ENCODE measurements around the gene MLPH.

Gene MLPH

GRCh38 chr2:237519506-237520245 lies 32.6 kb downstream of the MLPH start:
- H3K27ac ChIP-seq (ENCODE audit: low read length) = no peak overlapping the region
- no peak overlapping the region for H3K4me3 ChIP-seq (ENCODE audit: low read length in 2 of 2)

GRCh38 chr2:237520290-237520689 lies 33.2 kb downstream of the MLPH start:
- Histone ChIP-seq H3K27ac (ENCODE audit: low read length) (no peak overlapping the region), H3K9ac (ENCODE audit: low read length in 2 of 2) (no peak overlapping the region), H3K4me3 (ENCODE audit: low read length in 2 of 2) (no peak overlapping the region), H3K4me1 (ENCODE audit: control insufficient read depth, insufficient read depth, low read length) (no peaks in the 10 kb centered on the region), H3K9me3 (ENCODE audit: control insufficient read depth in 2 of 2, low read length in 2 of 2) (no peaks in the 10 kb centered on the region), H3K27me3 (ENCODE audit: control insufficient read depth in 1 of 2, insufficient read depth in 2 of 2, low read length in 2 of 2) (no peaks in the 10 kb centered on the region), H3K36me3 (ENCODE audit: control insufficient read depth in 2 of 2, insufficient read depth in 2 of 2, low read length in 2 of 2) (no peaks in the 10 kb centered on the region)

More at GRCh38 chr2:237519506-237520245, 32.6 kb downstream of the MLPH start:
- H3K4me1 ChIP-seq (ENCODE audit: control insufficient read depth, insufficient read depth, low read length) = peaks cover 4% of the 10 kb centered on the region
- no peak overlapping the region for H3K9ac ChIP-seq (ENCODE audit: low read length in 2 of 2)
- H3K9me3 ChIP-seq (ENCODE audit: control insufficient read depth in 2 of 2, low read length in 2 of 2) = no peaks in the 10 kb centered on the region
- H3K27me3 ChIP-seq (ENCODE audit: control insufficient read depth in 1 of 2, insufficient read depth in 2 of 2, low read length in 2 of 2) = no peaks in the 10 kb centered on the region
- H3K36me3 ChIP-seq (ENCODE audit: control insufficient read depth in 2 of 2, insufficient read depth in 2 of 2, low read length in 2 of 2) = no peaks in the 10 kb centered on the region

- no peak overlapping the region for H3K4me3 ChIP-seq (ENCODE audit: low read length in 2 of 2)
- no peak overlapping the region for H3K27ac ChIP-seq (ENCODE audit: low read length)
- no peaks in the 10 kb centered on the region for H3K9me3 ChIP-seq (ENCODE audit: control insufficient read depth in 2 of 2, low read length in 2 of 2)
- H3K9ac ChIP-seq (ENCODE audit: low read length in 2 of 2) = no peak overlapping the region
- H3K36me3 ChIP-seq (ENCODE audit: control insufficient read depth in 2 of 2, insufficient read depth in 2 of 2, low read length in 2 of 2) = no peaks in the 10 kb centered on the region
- no peaks in the 10 kb centered on the region for H3K4me1 ChIP-seq (ENCODE audit: control insufficient read depth, insufficient read depth, low read length)
- no peaks in the 10 kb centered on the region for H3K27me3 ChIP-seq (ENCODE audit: control insufficient read depth in 1 of 2, insufficient read depth in 2 of 2, low read length in 2 of 2)
These were observed 37.6 kb downstream of the MLPH start for GRCh38 chr2:237524631-237525030.

DNA sequence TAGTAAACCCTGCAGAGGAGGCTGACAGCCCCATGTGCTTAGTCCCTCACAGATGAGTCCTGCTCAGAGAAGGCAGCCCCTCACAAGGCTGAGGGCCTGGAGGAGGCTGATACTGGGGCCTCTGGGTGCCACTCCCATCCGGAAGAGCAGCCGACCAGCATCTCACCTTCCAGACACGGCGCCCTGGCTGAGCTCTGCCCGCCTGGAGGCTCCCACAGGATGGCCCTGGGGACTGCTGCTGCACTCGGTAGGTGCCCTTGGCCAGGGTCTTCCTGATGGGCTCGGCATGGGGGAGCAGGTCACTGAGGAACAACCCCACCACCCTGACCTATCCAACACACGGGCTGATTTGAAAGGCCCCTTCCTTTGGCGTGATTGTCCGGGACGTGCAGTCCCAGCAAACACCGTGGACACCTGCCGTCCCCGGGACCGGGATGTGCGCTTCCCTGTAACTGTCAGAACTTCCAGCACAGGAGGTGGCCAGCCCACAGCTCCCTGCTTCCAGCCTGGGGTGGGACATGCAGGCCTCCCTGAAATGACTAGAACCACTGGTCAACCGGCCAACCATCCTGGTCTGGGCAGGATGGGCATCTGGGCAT lies 38.6 kb downstream of the MLPH start:
- Histone ChIP-seq H3K9me3 (ENCODE audit: control insufficient read depth in 2 of 2, low read length in 2 of 2) (no peaks in the 10 kb centered on the region), H3K4me3 (ENCODE audit: low read length in 2 of 2) (no peak overlapping the region), H3K27me3 (ENCODE audit: control insufficient read depth in 1 of 2, insufficient read depth in 2 of 2, low read length in 2 of 2) (no peaks in the 10 kb centered on the region), H3K9ac (ENCODE audit: low read length in 2 of 2) (no peak overlapping the region), H3K4me1 (ENCODE audit: control insufficient read depth, insufficient read depth, low read length) (no peaks in the 10 kb centered on the region), H3K27ac (ENCODE audit: low read length) (no peak overlapping the region), H3K36me3 (ENCODE audit: control insufficient read depth in 2 of 2, insufficient read depth in 2 of 2, low read length in 2 of 2) (no peaks in the 10 kb centered on the region)

DNA sequence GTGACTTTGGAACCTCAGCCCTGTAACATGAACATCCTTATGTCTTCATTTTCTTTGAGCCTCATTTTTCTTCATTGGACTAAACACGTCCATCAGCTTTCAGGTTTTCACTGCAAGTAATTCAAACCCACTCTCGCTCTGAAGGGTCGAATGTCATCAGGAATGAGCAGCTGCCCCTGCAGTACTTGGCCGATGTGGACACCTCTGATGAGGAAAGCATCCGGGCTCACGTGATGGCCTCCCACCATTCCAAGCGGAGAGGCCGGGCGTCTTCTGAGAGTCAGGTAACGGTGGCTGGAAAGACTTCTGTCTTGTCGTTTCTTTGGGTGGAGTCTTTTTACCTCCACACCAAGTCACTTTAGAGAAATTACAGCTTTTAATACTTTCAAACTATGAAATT lies 40.2 kb downstream of the MLPH start:
- no peak overlapping the region for H3K27ac ChIP-seq (ENCODE audit: low read length)
- H3K9ac ChIP-seq (ENCODE audit: low read length in 2 of 2) = no peak overlapping the region
- no peaks in the 10 kb centered on the region for H3K4me1 ChIP-seq (ENCODE audit: control insufficient read depth, insufficient read depth, low read length)
- H3K27me3 ChIP-seq (ENCODE audit: control insufficient read depth in 1 of 2, insufficient read depth in 2 of 2, low read length in 2 of 2) = no peaks in the 10 kb centered on the region
- H3K9me3 ChIP-seq (ENCODE audit: control insufficient read depth in 2 of 2, low read length in 2 of 2) = no peaks in the 10 kb centered on the region
- H3K4me3 ChIP-seq (ENCODE audit: low read length in 2 of 2) = no peak overlapping the region
- no peaks in the 10 kb centered on the region for H3K36me3 ChIP-seq (ENCODE audit: control insufficient read depth in 2 of 2, insufficient read depth in 2 of 2, low read length in 2 of 2)

DNA sequence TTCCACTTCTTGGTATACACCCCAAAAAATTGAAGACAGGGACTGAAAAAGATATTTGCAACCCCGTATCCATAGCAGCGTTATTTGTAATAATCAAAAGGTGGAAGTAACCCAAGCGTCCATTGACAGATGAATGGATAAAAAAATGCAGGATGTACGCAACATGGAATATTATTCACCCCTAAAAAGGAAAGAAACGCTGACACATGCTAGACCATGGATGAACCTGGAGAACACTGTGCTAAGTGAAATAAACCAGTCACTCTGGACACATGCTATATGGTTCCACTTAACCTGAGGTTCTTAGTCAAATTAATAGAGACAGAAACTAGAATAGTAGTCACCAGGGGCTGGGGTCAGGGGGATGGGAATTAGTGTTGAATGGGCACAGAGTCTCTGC lies 40.7 kb downstream of the MLPH start:
- no peaks in the 10 kb centered on the region for H3K36me3 ChIP-seq (ENCODE audit: control insufficient read depth in 2 of 2, insufficient read depth in 2 of 2, low read length in 2 of 2)
- no peaks in the 10 kb centered on the region for H3K27me3 ChIP-seq (ENCODE audit: control insufficient read depth in 1 of 2, insufficient read depth in 2 of 2, low read length in 2 of 2)
- no peak overlapping the region for H3K27ac ChIP-seq (ENCODE audit: low read length)
- no peaks in the 10 kb centered on the region for H3K4me1 ChIP-seq (ENCODE audit: control insufficient read depth, insufficient read depth, low read length)
- no peak overlapping the region for H3K4me3 ChIP-seq (ENCODE audit: low read length in 2 of 2)
- H3K9ac ChIP-seq (ENCODE audit: low read length in 2 of 2) = no peak overlapping the region
- H3K9me3 ChIP-seq (ENCODE audit: control insufficient read depth in 2 of 2, low read length in 2 of 2) = no peaks in the 10 kb centered on the region

DNA sequence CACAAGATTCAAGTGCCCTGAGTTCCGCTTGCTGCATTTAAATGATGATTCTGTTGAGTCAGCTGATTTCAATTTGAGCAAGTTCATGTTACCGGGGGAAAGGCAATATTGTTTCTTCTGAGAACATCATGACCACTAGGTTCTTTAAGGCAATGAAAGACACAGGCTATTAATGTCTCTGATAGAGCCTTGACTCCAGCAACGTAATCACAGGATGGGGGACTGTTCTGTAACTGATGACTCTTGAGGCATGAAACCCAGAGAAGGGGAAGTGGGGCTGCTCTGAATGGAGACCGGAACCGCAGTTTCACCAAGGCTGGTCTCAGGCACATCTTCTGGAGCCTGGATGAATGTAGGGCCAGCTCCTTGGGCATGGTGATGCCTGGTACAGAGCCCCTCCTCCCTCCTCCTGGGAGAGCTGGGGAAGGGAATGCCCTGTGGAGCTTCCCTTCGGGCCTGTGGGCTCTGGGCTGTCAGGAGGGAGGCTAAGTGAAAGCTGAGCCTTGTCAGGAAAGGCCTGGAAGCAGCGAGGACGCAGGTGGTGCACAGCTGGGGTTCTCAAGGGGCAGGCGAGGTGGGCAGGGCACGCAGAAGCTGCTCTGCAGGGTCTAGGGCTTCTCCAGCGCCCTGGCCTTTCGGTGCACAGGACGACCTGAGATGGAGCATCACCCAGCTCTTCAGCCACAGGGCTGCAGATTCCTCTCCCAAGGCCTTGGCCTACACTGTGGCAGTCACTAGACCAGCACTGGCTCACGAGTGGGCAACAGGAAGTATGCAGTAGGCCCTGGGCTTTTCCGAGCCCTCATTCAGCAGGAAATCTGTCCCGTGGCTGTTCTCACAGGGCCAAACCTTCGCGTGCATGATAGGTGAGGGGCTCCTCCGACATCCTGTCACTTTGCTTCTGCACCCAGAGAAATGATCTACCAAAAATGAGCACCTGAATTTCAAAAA lies 42.7 kb downstream of the MLPH start:
- H3K27me3 ChIP-seq (ENCODE audit: control insufficient read depth in 1 of 2, insufficient read depth in 2 of 2, low read length in 2 of 2) = no peaks in the 10 kb centered on the region
- no peak overlapping the region for H3K27ac ChIP-seq (ENCODE audit: low read length)
- no peak overlapping the region for H3K4me3 ChIP-seq (ENCODE audit: low read length in 2 of 2)
- no peaks in the 10 kb centered on the region for H3K9me3 ChIP-seq (ENCODE audit: control insufficient read depth in 2 of 2, low read length in 2 of 2)
- no peak overlapping the region for H3K9ac ChIP-seq (ENCODE audit: low read length in 2 of 2)
- no peaks in the 10 kb centered on the region for H3K36me3 ChIP-seq (ENCODE audit: control insufficient read depth in 2 of 2, insufficient read depth in 2 of 2, low read length in 2 of 2)
- no peaks in the 10 kb centered on the region for H3K4me1 ChIP-seq (ENCODE audit: control insufficient read depth, insufficient read depth, low read length)

DNA sequence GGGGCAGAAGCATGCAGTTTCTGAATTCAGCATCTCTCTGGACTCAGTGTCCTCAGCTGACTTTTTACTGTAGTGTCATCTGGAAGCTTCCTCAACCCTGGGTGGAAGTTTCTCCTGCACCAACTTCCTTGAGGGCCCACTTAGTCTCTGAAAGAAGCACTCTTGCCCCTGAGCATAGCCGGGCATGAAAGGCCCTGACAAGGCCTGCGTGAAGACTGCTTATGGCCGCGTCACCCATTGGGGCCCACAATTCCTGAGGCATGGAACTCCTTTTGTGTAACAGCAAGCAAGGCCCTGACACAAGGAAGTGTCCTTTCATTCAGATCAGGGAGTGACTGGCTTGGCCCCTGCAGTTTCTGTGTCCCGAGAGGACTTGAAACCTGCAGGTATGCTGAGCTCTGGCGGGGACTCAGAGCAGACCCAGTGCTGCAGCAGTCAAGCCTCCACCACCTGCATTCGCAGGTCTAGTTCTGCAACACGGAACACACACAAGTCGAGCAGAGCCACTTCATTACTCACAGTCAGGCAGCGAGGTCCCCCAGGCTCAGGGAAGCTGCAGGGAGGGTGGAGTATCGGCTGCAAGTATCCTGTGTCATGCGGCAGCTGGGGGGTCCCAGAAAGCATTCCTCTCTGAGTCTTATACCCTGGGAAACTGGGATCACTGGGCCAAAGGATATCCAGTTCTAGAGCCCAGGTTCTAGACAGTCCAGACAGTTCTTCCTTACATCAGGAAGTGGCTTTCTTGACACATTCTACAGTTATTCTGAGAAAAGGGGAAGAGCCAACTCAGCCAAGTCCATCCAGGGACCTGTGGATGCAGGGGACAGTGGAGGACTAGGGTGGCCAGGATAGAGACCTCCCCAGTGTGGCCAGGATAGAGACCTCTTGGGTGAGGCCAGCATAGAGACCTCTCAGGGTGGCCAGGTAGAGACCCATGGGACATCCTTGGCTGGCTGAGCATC lies 43.7 kb downstream of the MLPH start:
- no peaks in the 10 kb centered on the region for H3K4me1 ChIP-seq (ENCODE audit: control insufficient read depth, insufficient read depth, low read length)
- H3K36me3 ChIP-seq (ENCODE audit: control insufficient read depth in 2 of 2, insufficient read depth in 2 of 2, low read length in 2 of 2) = no peaks in the 10 kb centered on the region
- H3K9ac ChIP-seq (ENCODE audit: low read length in 2 of 2) = no peak overlapping the region
- H3K27ac ChIP-seq (ENCODE audit: low read length) = no peak overlapping the region
- no peaks in the 10 kb centered on the region for H3K27me3 ChIP-seq (ENCODE audit: control insufficient read depth in 1 of 2, insufficient read depth in 2 of 2, low read length in 2 of 2)
- H3K4me3 ChIP-seq (ENCODE audit: low read length in 2 of 2) = no peak overlapping the region
- H3K9me3 ChIP-seq (ENCODE audit: control insufficient read depth in 2 of 2, low read length in 2 of 2) = no peaks in the 10 kb centered on the region

- Histone ChIP-seq H3K36me3 (ENCODE audit: control insufficient read depth in 2 of 2, insufficient read depth in 2 of 2, low read length in 2 of 2) (no peaks in the 10 kb centered on the region), H3K9me3 (ENCODE audit: control insufficient read depth in 2 of 2, low read length in 2 of 2) (no peaks in the 10 kb centered on the region), H3K4me3 (ENCODE audit: low read length in 2 of 2) (no peak overlapping the region), H3K4me1 (ENCODE audit: control insufficient read depth, insufficient read depth, low read length) (no peaks in the 10 kb centered on the region), H3K9ac (ENCODE audit: low read length in 2 of 2) (no peak overlapping the region), H3K27ac (ENCODE audit: low read length) (no peak overlapping the region), H3K27me3 (ENCODE audit: control insufficient read depth in 1 of 2, insufficient read depth in 2 of 2, low read length in 2 of 2) (no peaks in the 10 kb centered on the region)
These were observed 45.1 kb downstream of the MLPH start for GRCh38 chr2:237532160-237532559.

DNA sequence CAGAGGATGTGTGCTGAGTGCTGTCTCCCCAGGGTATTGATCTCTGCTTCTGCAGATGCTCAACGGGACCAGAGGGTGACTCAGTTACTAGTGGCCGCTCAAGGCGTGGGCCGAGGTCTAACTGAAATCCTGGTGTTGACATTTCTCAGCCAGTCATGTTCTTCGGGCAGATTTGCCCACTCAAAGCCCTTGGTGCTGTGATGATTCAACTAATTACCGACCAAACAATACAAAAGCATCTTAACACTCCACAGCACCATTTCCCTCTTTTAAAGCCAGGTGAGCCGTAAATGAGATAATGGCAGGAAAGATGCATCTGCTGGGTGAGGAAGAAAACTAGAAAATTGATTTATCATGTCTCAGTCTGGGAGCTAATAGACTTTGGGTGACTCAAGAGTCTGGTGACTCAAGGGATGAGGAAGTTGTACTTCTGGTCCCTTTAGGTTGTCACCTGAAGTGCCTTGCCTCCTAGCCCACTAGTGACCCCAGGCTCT lies 46.7 kb downstream of the MLPH start:
- Histone ChIP-seq H3K27me3 (ENCODE audit: control insufficient read depth in 1 of 2, insufficient read depth in 2 of 2, low read length in 2 of 2) (no peaks in the 10 kb centered on the region), H3K9ac (ENCODE audit: low read length in 2 of 2) (no peak overlapping the region), H3K27ac (ENCODE audit: low read length) (no peak overlapping the region), H3K4me1 (ENCODE audit: control insufficient read depth, insufficient read depth, low read length) (no peaks in the 10 kb centered on the region), H3K4me3 (ENCODE audit: low read length in 2 of 2) (no peak overlapping the region), H3K36me3 (ENCODE audit: control insufficient read depth in 2 of 2, insufficient read depth in 2 of 2, low read length in 2 of 2) (no peaks in the 10 kb centered on the region), H3K9me3 (ENCODE audit: control insufficient read depth in 2 of 2, low read length in 2 of 2) (no peaks in the 10 kb centered on the region)
